Skeletal muscle satellite cell (primary cell): ENCODE measurements around the gene FOXP4.

ENCODE experiments used
- H3K27me3 ChIP-seq: 2 replicates; pipeline ENCODE4 v1.7.0; 2013; ENCODE audit warnings: low read length; ENCODE audit not compliant: control insufficient read depth, insufficient read depth
- H3K36me3 ChIP-seq: 2 replicates; pipeline ENCODE4 v1.7.0; 2013; ENCODE audit warnings: mild to moderate bottlenecking, control low read depth, low read length; ENCODE audit not compliant: insufficient read depth
- H3K4me1 ChIP-seq: 2 replicates; pipeline ENCODE4 v1.7.0; 2013; ENCODE audit warnings: low read length; ENCODE audit not compliant: control insufficient read depth, insufficient read depth
- H3K4me2 ChIP-seq: 2 replicates; pipeline ENCODE4 v1.7.0; 2013; ENCODE audit warnings: mild to moderate bottlenecking, low read length
- H3K4me3 ChIP-seq: 2 replicates; pipeline ENCODE4 v1.7.0; 2013; ENCODE audit warnings: low read length
- H3K9ac ChIP-seq: 2 replicates; pipeline ENCODE4 v1.7.0; 2013; ENCODE audit warnings: mild to moderate bottlenecking, low read depth, low read length, moderate library complexity
- H3K9me3 ChIP-seq: replicated peaks from 2 replicates; pipeline ENCODE4 v1.7.0; 2013; ENCODE audit warnings: mild to moderate bottlenecking, control low read depth, low read length

FOXP4 gene

DNA sequence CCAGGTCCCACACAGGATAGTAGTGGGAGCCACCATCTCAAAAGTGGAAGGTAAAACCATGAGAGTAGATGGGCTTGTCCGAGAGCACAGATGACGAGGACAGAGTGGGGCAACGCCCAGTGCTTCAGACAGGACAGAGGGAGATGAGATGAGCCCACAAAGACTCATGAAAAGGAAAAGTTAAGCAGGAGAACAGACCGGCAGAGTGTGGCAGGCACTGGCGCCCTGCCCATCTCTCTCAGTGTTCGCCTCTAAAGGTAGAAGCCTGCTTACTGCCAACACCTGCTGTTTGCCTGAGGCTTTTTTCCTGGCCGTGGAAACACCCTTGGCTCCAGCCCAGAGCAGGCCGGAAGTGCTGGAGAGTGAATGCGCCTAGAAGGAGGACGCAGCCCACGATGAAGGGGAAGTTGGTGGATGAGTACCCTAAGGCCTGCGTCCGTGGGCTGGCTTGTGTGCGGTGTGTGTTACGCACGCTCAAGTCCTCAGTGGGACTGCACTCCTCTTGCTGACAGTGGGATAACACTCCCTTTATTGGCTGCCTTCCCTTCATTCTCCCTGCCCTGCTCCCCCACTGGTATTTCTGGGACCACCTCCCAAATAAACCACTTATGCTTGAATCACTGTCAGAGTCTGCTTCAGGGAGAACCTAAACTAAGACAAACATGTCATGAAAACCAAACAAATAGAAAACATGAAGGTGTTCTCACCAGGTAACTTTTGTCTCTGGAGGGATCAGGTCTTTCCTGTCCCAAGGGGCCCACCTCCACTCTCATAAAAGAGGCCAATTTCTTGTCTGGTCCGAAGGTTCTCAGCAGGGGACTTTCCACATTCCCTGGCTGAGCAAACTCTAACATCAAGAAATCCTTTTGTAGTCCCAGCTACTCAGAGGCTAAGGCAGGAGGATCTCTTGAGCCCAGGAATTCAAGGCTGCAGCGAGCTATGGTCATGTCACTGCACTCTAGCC is 9.1 kb upstream of the FOXP4 start:
- Histone ChIP-seq H3K36me3 (no peaks in the 10 kb centered on the region), H3K4me2 (no peak overlapping the region), H3K27me3 (peaks cover 32% of the 10 kb centered on the region), H3K4me3 (no peak overlapping the region), H3K9me3 (no peaks in the 10 kb centered on the region), H3K9ac (no peak overlapping the region), H3K4me1 (peaks cover 4% of the 10 kb centered on the region)

DNA sequence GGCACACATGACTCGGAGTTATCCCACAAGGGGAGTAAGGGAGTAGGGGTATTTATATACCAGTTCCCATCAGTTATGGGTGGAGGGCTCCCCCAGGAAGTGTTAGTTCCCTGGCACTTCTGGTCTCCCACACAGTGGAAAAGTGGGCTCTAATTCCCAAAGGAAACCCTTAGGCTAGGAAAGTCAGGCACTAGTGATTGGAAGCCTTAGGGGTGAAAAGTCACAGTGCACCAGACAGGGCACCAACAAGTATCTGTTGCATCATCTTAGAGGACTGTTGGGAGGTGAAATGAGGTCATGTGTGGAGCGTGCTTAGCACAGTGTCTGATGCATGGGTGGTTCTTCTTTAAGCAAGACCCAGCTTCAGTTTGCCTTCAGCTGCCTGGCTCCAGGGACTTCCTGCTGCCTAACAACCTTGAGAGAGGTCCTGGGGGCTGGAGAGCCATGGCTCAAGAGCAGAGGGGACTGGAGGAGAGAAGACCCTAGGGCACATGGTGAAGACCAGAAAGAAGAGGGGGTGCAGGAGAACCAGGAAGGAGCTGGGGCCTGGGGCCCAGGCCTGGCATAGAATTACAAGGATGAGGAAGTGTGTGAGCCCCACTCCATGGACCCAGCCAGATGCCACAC is 7.5 kb upstream of the FOXP4 start:
- no peaks in the 10 kb centered on the region for H3K4me1 ChIP-seq
- H3K4me3 ChIP-seq = no peak overlapping the region
- H3K36me3 ChIP-seq = no peaks in the 10 kb centered on the region
- H3K4me2 ChIP-seq = no peak overlapping the region
- H3K27me3 ChIP-seq = peaks cover 30% of the 10 kb centered on the region
- H3K9ac ChIP-seq = no peak overlapping the region
- H3K9me3 ChIP-seq = no peaks in the 10 kb centered on the region

DNA sequence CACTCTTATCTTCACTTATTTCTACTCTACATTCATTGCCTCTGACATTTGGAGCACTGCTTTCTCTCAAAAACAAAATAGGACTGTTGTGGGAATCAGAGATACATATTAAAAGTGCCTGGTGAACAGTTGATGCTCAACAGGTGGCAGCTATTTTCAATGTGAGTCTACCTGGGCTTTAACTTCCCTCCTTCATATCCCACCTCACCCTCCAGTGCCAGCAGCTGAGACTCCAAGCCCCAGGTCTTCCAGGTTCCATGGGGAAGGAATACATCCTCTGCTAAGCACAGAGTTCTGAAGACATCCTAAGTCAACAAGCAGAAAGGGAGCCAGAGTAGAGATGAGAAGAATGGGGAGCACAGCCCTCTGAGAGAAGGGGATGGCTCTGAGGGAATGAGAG is 7.0 kb upstream of the FOXP4 start:
- Histone ChIP-seq H3K9ac (no peak overlapping the region), H3K4me3 (no peak overlapping the region), H3K4me1 (no peaks in the 10 kb centered on the region), H3K27me3 (peaks cover 30% of the 10 kb centered on the region), H3K9me3 (no peaks in the 10 kb centered on the region), H3K36me3 (no peaks in the 10 kb centered on the region), H3K4me2 (no peak overlapping the region)

DNA sequence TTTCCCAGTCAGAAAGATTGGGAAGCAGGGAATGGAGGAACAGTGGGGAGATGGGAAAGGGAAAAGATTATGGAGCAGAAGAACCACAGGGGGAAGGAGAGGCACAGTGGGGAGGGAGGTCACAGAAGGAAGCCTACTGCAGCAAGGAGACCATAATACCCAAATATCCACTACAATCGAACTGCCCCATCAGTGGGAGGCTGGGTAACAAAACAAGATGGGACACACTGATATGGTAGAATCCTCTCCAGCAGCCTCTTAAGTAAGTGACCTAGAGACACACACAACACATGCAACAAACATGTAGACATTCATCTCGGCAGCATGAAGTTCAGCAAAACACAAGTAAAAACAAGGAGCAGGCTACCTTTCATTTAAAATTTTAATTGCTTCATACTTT is 4.8 kb upstream of the FOXP4 start:
- Histone ChIP-seq H3K4me3 (no peak overlapping the region), H3K9me3 (no peaks in the 10 kb centered on the region), H3K27me3 (peaks cover 16% of the 10 kb centered on the region), H3K9ac (no peak overlapping the region), H3K4me2 (no peak overlapping the region), H3K36me3 (no peaks in the 10 kb centered on the region), H3K4me1 (peaks cover 10% of the 10 kb centered on the region)

DNA sequence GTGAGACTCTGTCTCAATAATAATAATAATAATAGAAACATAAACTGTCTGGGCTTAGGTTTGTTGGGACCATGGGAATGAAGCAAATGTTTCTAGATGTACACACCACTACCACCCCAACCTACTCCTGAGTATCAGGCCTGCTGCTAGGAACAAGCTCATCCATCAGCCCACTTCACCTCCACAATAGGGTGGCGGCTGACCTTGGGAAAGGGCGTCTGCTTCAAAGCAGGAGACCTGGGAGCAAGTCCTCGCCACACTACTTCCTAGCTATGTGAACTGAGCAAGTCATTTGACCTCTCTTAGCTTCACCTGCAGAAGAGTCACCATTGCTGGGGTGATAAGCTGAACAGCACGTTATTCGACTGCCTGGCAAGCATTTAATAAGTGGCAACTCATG is 3.1 kb upstream of the FOXP4 start:
- Histone ChIP-seq H3K4me2 (no peak overlapping the region), H3K9me3 (no peaks in the 10 kb centered on the region), H3K36me3 (no peaks in the 10 kb centered on the region), H3K4me3 (no peak overlapping the region), H3K9ac (no peak overlapping the region), H3K4me1 (peaks cover 17% of the 10 kb centered on the region), H3K27me3 (peaks cover 5% of the 10 kb centered on the region)

DNA sequence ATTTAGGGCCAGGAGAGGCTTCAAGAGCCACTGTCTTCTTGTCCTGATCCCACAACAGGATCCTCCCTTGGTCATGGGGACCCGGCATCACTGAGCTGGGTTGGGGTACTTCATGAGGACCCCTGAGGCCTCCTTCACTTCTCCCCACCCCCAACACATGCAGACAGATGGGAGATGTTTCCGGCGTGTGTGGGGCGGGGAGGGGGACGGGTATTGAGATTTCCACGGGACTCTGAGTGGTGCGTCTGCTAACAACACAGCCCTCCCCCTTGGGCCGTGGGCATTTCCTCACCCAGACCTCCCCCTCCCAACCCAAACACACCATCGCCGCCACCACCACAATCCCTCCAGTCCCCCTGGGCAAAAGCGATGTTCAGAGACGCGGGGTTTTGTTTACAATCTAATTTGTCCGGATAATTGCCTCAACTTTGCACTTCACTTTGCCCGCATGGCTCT is 906 bp upstream of the FOXP4 start:
- Histone ChIP-seq H3K27me3 (no peaks in the 10 kb centered on the region), H3K36me3 (no peaks in the 10 kb centered on the region), H3K9me3 (no peaks in the 10 kb centered on the region), H3K9ac (peak overlapping the region; percentile 72), H3K4me3 (peak overlapping the region; percentile 74), H3K4me2 (peak overlapping the region; percentile 99), H3K4me1 (peaks cover 17% of the 10 kb centered on the region)

DNA sequence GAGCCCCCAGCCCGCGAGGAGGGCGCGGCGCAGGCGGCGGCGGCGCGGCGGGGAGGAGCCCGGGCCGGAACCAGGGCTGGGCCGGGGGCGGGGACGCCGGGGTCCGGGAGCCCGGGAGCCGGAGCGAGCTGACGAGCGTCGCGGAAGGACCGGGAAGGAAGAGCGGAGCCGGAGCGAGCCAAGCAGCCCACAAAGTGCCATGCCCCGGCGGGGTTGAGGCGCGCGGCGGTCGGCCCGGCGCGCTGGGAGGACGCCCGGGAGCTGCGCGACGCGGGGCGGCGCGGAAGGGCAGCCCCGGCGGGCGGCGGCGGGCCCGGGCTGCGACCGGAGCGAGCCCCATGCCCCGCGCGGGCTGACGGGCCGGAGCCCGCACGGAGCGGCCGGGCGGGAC is 289 bp downstream of the FOXP4 start:
- Histone ChIP-seq H3K9me3 (no peaks in the 10 kb centered on the region), H3K4me3 (peak overlapping the region; percentile 74), H3K4me1 (peaks cover 17% of the 10 kb centered on the region), H3K9ac (peak overlapping the region; percentile 59), H3K36me3 (peaks cover 2% of the 10 kb centered on the region), H3K4me2 (peak overlapping the region; percentile 84), H3K27me3 (no peaks in the 10 kb centered on the region)

DNA sequence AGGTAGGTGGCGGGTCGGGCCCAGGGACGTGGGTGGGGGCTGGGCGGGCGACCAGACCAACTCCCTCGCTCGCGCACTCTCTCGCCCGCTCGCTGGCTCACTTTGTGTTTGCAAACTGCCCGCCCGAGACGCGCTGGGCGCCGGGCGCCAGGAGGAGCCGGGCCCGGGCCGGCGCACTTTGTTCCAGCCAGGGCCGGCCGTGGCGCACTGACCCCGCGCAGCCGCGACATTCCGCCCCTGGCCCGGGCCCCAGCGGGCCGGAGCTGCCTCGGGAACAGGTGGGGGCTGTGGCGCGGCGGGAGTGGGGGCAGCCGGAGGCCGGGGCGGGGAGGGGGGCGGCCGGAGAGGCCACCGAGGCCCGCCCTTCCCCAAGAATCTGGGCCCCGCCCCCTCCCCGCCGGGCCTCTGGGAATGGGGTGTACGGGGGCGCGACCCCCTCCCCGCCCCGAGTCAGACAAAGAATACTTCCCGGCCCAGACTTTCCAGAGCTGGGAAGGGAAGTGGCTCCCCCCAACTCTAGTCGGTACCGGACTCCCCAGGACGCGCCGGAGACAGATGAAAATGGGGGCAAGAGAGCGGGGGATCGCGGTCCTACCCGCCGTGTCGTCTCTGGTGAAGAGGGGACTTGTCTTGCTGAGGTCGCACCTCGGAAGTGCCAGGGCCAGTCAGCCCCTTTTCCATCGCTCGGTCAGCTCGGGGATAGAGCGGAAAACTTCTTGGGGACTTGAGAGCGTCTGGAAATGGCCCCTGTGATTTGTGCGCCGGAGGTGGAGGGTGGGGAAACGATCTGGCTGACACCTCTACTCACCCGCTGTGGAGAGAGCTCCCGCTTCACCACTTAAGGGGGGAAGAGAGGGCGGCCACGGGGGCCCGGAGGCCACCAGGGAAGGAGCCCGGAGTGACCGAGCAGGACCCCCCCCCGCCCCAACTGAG is 951 bp downstream of the FOXP4 start:
- Histone ChIP-seq H3K4me2 (peak overlapping the region; percentile 84), H3K4me1 (peaks cover 17% of the 10 kb centered on the region), H3K9ac (peak overlapping the region; percentile 59), H3K27me3 (no peaks in the 10 kb centered on the region), H3K9me3 (no peaks in the 10 kb centered on the region), H3K4me3 (peak overlapping the region; percentile 74), H3K36me3 (peaks cover 2% of the 10 kb centered on the region)

DNA sequence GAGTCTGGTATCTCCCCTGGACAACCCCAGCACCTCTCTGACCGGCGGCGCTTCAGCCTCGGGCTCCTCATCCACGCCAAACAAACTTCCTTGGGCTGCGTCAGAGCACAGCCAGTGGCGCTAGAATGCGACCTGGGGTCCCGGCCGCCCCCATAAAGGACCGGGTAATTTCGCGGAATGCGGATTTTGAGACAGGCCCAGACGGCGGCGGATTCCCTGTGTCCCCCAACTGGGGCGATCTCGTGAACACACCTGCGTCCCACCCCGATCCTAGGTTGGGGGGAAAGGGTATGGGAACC is 1.6 kb downstream of the FOXP4 start:
- peak overlapping the region; percentile 84 for H3K4me2 ChIP-seq
- no peaks in the 10 kb centered on the region for H3K9me3 ChIP-seq
- peaks cover 2% of the 10 kb centered on the region for H3K36me3 ChIP-seq
- peaks cover 17% of the 10 kb centered on the region for H3K4me1 ChIP-seq
- H3K4me3 ChIP-seq = peak overlapping the region; percentile 74
- peak overlapping the region; percentile 53 for H3K9ac ChIP-seq
- no peaks in the 10 kb centered on the region for H3K27me3 ChIP-seq

DNA sequence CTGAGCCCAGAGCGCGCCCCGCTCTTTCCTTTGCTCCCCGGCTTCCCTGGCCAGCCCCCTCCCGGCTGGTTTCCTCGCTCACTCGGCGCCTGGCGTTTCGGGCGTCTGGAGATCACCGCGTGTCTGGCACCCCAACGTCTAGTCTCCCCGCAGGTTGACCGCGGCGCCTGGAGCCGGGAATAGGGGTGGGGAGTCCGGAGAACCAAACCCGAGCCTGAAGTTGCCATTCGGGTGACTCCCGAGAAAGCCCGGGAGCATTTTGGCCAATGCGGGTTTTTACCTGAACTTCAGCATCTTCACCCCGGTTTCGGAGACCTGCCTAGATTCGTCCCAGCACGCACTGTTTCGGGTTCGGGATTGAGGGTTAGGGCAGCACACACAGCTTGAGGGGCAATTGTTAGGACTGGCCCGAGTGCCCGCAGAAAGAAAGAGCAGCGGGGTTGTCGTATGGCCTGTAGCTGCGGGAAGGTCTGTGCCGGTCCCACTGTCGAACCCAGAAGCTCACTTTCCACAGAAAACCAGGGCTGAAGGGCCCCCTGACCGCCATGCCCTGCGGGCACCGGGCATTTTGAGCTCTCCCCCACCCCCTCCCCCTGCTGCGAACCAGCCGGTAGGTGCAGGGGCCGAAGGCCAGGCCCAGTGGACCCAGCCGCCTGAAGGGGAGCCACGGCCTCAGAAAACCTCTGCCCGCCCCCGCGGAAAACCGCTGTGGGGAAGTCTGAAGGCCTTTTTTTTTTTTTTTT is 2.1 kb downstream of the FOXP4 start:
- peaks cover 2% of the 10 kb centered on the region for H3K36me3 ChIP-seq
- H3K9me3 ChIP-seq = no peaks in the 10 kb centered on the region
- H3K9ac ChIP-seq = no peak overlapping the region
- peak overlapping the region; percentile 84 for H3K4me2 ChIP-seq
- H3K4me3 ChIP-seq = peak overlapping the region; percentile 74
- no peaks in the 10 kb centered on the region for H3K27me3 ChIP-seq
- peaks cover 17% of the 10 kb centered on the region for H3K4me1 ChIP-seq
